Fibroblast of mammary gland (primary cell): ENCODE data around the gene OR51M1.
"Not testable (repeated sequence)": the region's sequence is repeated elsewhere in the genome, so short reads cannot be mapped to it uniquely, and the experiment has no call there.

Source experiments
- DNase-seq: peaks from one replicate; pipeline ENCODE4 v3.0.0-alpha.2; 2010; ENCODE audit warnings: low read depth
- H3K4me3 ChIP-seq: 2 replicates; pipeline ENCODE4 v1.5.1; 2011; ENCODE audit warnings: low read depth, mild to moderate bottlenecking, low read length, moderate library complexity; ENCODE audit not compliant: control insufficient read depth
- TF ChIP-seq, protein P1 (sequence below): conservative IDR thresholded peaks from 2 replicates; pipeline ENCODE4 v1.5.1; 2011; ENCODE audit warnings: low read depth, low read length, inconsistent platforms; ENCODE audit not compliant: control insufficient read depth, insufficient read depth

OR51M1 gene

DNA sequence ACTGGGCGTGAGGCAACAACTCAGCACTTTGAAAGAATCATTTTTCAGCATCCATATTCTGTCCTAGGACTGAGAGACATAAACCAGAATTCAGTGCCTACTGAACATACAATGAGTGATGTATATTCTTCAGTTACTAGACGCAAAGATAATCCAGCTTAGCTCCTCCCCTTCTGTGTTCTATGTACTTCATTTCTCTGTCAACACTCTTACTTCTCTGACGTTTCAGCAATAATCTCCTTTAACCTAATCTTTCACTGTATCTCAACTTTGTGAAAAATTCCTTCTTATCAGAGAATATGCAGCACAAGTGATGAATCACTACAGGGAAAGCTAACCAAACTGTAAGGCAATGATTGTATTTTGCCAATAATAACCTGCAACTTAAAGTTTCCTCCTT, 37.8 kb upstream of the OR51M1 start:
- no peak for DNase-seq
- TF ChIP-seq, protein P1, sequence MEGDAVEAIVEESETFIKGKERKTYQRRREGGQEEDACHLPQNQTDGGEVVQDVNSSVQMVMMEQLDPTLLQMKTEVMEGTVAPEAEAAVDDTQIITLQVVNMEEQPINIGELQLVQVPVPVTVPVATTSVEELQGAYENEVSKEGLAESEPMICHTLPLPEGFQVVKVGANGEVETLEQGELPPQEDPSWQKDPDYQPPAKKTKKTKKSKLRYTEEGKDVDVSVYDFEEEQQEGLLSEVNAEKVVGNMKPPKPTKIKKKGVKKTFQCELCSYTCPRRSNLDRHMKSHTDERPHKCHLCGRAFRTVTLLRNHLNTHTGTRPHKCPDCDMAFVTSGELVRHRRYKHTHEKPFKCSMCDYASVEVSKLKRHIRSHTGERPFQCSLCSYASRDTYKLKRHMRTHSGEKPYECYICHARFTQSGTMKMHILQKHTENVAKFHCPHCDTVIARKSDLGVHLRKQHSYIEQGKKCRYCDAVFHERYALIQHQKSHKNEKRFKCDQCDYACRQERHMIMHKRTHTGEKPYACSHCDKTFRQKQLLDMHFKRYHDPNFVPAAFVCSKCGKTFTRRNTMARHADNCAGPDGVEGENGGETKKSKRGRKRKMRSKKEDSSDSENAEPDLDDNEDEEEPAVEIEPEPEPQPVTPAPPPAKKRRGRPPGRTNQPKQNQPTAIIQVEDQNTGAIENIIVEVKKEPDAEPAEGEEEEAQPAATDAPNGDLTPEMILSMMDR: no peak
- H3K4me3 ChIP-seq: no peak overlapping the region

DNA sequence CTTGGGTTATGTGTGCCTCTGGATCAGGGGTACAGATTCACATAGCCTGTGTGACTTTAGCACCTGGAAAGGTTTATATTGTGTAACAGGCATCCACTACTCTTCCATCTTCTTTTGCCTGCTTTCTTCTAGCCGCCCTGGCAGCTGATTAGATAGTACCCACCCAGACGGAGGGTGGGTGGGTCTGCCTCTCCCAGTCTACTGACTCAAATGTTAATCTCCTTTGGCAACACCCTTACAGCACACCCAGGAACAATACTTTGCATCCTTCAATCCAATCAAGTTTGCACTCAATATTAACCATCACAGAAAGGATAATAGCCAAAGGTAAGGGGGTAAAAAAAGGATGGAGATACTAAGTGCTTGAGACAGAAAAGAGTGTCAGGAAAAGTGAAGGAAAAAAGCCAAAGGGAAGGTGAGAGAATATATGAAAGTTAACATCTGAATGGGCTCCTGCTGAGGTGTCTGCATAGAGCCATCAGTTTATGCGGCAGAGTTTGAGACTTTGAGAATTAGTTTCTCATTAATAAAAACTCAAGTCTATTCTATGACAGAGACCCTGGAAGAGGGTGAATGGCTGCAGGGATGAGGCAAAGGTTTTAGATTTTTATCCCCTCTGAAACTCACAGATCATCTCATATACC, 34.9 kb upstream of the OR51M1 start:
- no peak for DNase-seq
- H3K4me3 ChIP-seq: no peak overlapping the region
- TF ChIP-seq, protein P1: no peak

DNA sequence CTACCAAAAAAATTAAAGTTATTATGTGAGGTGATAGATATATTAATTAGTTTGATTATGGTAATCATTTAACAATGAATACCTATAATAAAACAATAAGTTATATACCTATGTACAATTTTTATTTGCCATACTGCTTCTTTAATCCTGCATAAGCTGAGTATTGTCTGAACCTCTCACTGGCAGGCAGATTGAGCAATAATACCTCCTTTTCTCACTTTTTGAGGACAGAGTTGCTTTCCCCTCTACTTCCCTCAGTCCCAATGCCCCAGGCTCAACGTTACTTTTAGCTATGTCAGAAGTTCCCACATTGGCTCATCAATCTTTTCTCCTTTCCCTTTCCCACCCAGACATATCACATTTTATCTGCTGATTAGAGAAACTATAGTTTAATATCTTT, 34.1 kb upstream of the OR51M1 start:
- TF ChIP-seq, protein P1: no peak
- no peak for DNase-seq
- H3K4me3 ChIP-seq: no peak overlapping the region

DNA sequence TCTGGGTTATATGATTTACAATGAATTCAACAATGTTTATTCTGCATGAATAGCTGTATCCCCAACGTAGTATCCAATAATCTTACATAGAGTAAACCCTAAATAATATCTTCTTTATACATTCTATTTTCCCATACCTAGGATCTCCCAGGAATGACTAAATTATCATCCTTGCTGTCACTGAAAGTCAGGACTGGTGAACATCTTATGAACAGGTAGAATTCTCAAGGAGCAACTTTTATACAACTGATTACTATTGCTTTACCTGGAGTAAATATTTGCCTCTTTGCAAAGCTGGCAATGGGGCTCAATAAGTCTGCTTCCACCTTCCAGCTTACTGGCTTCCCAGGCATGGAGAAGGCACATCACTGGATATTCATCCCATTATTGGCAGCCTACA, 32.4 kb upstream of the OR51M1 start, which contains the start of gene OR51B6:
Gene OR51B6, plus strand, starts transcription at position 301 of the 400 bp plus-strand sequence. Its CDS starts 0 bp downstream, at position 301.
- TF ChIP-seq, protein P1: no peak
- no peak within 1 kb of the TSS for H3K4me3 ChIP-seq
- no peak for DNase-seq

DNA sequence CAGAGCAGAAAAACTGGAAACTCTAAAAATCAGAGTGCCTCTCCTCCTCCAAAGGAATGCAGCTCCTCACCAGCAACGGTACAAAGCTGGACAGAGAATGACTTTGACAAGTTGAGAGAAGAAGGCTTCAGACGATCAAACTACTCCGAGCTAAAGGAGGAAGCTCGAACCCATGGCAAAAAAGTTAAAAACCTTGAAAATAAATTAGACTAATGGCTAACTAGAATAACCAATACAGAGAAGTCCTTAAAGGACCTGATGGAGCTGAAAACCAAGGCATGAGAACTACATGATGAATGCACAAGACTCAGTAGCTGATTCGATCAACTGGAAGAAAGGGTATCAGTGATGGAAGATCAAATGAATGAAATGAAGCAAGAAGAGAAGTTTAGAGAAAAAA, 27.6 kb upstream of the OR51M1 start:
- not testable (repeated sequence) for DNase-seq, H3K4me3 ChIP-seq

DNA sequence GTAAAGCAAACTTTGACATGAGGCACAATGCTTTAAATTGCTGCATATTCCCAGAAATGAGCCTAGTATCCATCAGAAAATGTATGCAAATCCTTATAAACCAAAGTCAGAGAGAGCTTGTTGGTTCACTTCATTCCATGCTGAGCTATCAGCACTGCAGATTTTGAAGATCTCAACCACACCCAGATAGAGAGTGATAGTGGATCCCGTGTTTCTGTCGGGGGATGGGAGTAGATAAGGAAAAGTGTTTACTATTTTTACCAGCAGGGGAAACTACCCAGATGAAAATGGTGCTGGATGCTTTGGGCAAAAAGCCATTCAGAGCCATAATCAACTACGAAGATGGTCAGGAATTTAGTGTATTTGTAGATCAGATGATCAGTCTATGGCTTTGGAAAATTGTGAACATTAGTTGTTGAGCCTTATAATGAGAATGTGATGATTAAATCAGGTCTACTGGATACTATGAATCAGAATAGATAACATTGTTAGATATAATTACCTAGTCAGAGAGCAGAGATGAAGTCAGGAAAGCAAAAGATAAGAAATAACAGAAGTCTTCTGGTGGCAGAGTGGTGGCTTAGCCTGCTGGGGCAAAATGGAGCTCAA, 21.5 kb upstream of the OR51M1 start:
- TF ChIP-seq, protein P1: no peak

DNA sequence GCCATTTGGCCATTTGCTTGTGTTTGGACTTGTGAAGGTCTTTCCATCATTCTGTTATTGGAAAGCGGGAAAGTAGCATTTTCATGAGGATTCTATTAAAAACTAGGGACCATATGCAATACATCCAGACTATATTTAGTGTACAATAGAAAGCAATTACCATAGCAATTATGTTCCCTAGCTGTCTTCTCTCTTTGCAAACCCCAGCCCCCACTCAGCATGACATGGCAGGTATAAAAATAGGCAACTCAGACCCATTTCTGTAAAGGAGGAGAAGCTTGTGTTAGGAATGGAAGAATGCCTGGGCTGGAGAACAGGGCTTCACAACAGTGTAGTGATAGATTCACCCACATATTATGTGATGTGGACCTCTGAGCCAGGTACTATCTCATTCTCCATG, 19.9 kb upstream of the OR51M1 start:
- no peak for DNase-seq
- TF ChIP-seq, protein P1: no peak
- no peak overlapping the region for H3K4me3 ChIP-seq

More for the DNA sequence above, 21.5 kb upstream of the OR51M1 start:
- DNase-seq: no peak
- H3K4me3 ChIP-seq: no peak overlapping the region
